GM19351 (cell line): ENCODE measurements around the gene KCTD12.
A peak's percentile ranks its signal among the peaks of the same experiment; 100 is the strongest.
"Not testable (repeated sequence)": the region's sequence is repeated elsewhere in the genome, so short reads cannot be mapped to it uniquely, and the experiment has no call there.

Source experiments
- ATAC-seq: cut with Tn5 transposase; IDR thresholded peaks from one replicate; pipeline ENCODE4 v1.9.1; 2021; ENCODE audit warnings: mild to moderate bottlenecking, moderate library complexity; ENCODE audit not compliant: unreplicated experiment

Gene KCTD12

GRCh38 chr13:76886292-76887075 is at the start of gene KCTD12:
KCTD12 (minus strand) TSS chr13:76886405; CDS start chr13:76886148, 257 bp downstream.
- peak; percentile 60 for ATAC-seq

- ATAC-seq: no peak
Measured at GRCh38 chr13:76934671-76935070, 48.5 kb upstream of the KCTD12 start.

GRCh38 chr13:76932076-76932475 is 45.9 kb upstream of the KCTD12 start:
- no peak for ATAC-seq

- no peak for ATAC-seq
Measured at GRCh38 chr13:76929851-76930374, 43.7 kb upstream of the KCTD12 start.

GRCh38 chr13:76929320-76929719 is 43.1 kb upstream of the KCTD12 start:
- ATAC-seq: no peak

- no peak for ATAC-seq
Measured at GRCh38 chr13:76928456-76928855, 42.3 kb upstream of the KCTD12 start.

- no peak for ATAC-seq
Measured at GRCh38 chr13:76927955-76928354, 41.8 kb upstream of the KCTD12 start.

- no peak for ATAC-seq
Measured at GRCh38 chr13:76925115-76925514, 38.9 kb upstream of the KCTD12 start.

GRCh38 chr13:76921516-76921915 is 35.3 kb upstream of the KCTD12 start:
- ATAC-seq: no peak

- ATAC-seq: not testable (repeated sequence)
Measured at GRCh38 chr13:76917755-76918481, 31.7 kb upstream of the KCTD12 start.

- ATAC-seq: no peak
Measured at GRCh38 chr13:76917095-76917494, 30.9 kb upstream of the KCTD12 start.

- no peak for ATAC-seq
Measured at GRCh38 chr13:76913898-76914297, 27.7 kb upstream of the KCTD12 start.

GRCh38 chr13:76912476-76912875 is 26.3 kb upstream of the KCTD12 start:
- no peak for ATAC-seq

GRCh38 chr13:76904507-76904906 is 18.3 kb upstream of the KCTD12 start:
- ATAC-seq: no peak

GRCh38 chr13:76903544-76904162 is 17.4 kb upstream of the KCTD12 start:
- ATAC-seq: peak; percentile 99

GRCh38 chr13:76899066-76899465 is 12.9 kb upstream of the KCTD12 start:
- not testable (repeated sequence) for ATAC-seq

GRCh38 chr13:76897171-76897570 is 11.0 kb upstream of the KCTD12 start:
- ATAC-seq: not testable (repeated sequence)

GRCh38 chr13:76894401-76895110 is 8.4 kb upstream of the KCTD12 start:
- peak; percentile 59 for ATAC-seq

- ATAC-seq: no peak
Measured at GRCh38 chr13:76892488-76892887, 6.3 kb upstream of the KCTD12 start.

GRCh38 chr13:76890021-76890420 is 3.8 kb upstream of the KCTD12 start:
- ATAC-seq: no peak

- ATAC-seq: no peak
Measured at GRCh38 chr13:76889254-76889653, 3.0 kb upstream of the KCTD12 start.
